Measurements from ENCODE around the gene LNPK.
"Not testable (repeated sequence)": the region's sequence is repeated elsewhere in the genome, so short reads cannot be mapped to it uniquely, and the experiment has no call there.

The LNPK gene

DNA sequence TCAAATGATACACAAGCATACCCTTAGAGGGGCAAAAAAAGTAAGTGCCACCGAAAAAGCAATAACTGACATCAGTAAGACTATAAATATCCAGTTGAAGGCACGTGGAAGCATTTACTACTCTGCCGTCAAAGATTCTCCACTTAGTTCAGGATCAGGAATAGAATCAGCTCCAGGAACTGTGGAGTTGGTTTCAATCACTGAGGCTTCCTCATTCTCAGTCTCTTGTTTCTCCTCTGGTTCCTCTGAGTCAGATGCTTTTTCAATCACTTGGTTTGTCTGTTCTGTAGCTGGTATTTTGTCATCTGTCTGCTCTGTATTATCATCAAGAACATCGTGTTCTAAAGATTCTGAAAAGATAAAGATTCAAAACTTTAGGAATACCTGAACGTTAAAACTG, 72.2 kb downstream of the LNPK start:
- DNase-seq (ENCODE audit: low read depth, low spot score), result no peak
- CTCF ChIA-PET, result no interaction called here
- no peak overlapping the region for H3K4me3 ChIP-seq (ENCODE audit: low read depth, low read length)
- TF ChIP-seq CTCF (IDR thresholded peaks at IDR 0.05; ENCODE audit: insufficient read depth, low read length, missing control alignments), result no peak
- POLR2A ChIA-PET, result no interaction called here

DNA sequence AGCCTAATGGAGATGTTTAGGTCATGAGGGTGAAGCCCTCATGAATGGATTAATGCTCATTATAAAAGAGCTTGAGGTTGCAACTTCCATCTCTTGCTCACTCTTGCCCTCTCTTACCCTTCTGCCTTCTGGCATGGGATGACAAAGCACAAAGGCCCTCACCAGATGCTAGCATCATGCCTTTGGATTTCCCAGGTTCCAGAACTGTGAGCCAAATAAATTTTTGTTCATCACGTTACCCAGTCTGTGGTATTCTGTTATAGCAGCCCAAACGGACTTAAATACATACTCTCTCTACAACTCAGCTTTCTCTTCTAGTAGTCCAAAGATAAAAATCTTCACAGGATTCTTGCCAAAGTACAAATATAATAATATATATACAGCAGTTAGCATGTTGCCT, 75.8 kb downstream of the LNPK start:
- peak; percentile 38 for DNase-seq (ENCODE audit: low read depth, low spot score)
- TF ChIP-seq CTCF (IDR thresholded peaks at IDR 0.05; ENCODE audit: insufficient read depth, low read length, missing control alignments), result no peak
- POLR2A ChIA-PET, result no interaction called here
- H3K4me3 ChIP-seq (ENCODE audit: low read depth, low read length), result no peak overlapping the region
- CTCF ChIA-PET, result no interaction called here

DNA sequence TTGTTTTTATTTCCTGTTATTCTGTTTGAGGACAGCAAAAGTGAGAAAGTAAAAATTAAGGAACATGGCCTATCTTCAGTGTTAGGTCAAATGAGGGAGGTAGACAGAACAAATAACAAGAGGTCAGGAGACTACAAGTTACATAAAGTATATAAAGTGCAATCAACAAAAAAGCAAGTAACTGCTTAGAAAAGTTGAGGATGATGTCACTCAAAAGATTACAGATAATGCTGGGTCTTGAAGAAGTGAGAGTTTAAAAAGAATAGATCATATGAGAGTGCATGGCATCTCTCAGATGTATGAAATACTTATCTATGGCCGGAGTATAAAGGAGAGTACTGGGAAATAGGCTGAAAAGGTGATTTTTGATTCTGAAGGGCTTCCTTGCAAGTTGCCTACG, 79.9 kb downstream of the LNPK start:
- no peak overlapping the region for H3K4me3 ChIP-seq (ENCODE audit: low read depth, low read length)
- no peak for TF ChIP-seq CTCF (IDR thresholded peaks at IDR 0.05; ENCODE audit: insufficient read depth, low read length, missing control alignments)
- POLR2A ChIA-PET, result no interaction called here
- CTCF ChIA-PET, result no interaction called here
- no peak for DNase-seq (ENCODE audit: low read depth, low spot score)

DNA sequence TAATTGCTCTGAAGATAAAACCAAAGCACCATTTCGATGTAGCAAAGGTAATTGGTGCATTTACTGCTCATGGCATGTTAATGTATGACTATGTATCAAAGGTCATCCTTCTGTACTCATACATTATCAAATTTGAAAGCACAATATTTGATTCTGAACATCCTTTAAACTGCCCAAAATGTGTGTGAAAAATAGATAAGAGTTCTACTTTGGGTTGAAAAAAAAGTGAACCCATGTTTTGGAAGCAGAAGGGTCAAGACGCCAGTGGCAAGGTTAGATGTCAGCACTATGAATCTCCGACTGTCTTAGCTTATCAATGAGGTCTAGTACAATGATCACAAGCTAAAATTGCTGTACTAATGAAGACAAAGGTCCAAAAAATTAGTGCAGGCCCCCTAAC, 83.1 kb downstream of the LNPK start:
- POLR2A ChIA-PET, result no interaction called here
- TF ChIP-seq CTCF (IDR thresholded peaks at IDR 0.05; ENCODE audit: insufficient read depth, low read length, missing control alignments), result no peak
- H3K4me3 ChIP-seq (ENCODE audit: low read depth, low read length), result no peak overlapping the region
- CTCF ChIA-PET, result no interaction called here
- DNase-seq (ENCODE audit: low read depth, low spot score), result no peak

DNA sequence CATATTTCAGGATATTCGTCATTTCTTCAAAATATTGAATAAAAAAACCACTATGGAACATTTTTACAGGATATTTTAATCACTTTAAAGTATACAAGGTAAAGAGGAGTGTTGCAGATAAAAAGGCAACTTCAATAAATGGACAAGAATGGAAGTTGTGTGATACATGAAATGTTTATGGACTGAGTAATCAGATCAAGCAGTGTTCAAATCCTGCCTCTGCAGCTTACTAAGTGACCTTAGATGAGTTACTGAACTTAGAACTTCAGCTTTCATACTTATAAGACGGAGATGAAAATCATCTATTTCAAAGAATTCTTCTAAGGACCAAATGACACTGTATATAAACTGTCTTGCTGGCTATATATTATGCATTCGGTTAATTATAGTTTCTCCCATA, 87.2 kb downstream of the LNPK start:
- ChIA-PET CTCF (no interaction called here), POLR2A (no interaction called here)
- H3K4me3 ChIP-seq (ENCODE audit: low read depth, low read length), result no peak overlapping the region
- no peak for DNase-seq (ENCODE audit: low read depth, low spot score)
- TF ChIP-seq CTCF (IDR thresholded peaks at IDR 0.05; ENCODE audit: insufficient read depth, low read length, missing control alignments), result no peak

DNA sequence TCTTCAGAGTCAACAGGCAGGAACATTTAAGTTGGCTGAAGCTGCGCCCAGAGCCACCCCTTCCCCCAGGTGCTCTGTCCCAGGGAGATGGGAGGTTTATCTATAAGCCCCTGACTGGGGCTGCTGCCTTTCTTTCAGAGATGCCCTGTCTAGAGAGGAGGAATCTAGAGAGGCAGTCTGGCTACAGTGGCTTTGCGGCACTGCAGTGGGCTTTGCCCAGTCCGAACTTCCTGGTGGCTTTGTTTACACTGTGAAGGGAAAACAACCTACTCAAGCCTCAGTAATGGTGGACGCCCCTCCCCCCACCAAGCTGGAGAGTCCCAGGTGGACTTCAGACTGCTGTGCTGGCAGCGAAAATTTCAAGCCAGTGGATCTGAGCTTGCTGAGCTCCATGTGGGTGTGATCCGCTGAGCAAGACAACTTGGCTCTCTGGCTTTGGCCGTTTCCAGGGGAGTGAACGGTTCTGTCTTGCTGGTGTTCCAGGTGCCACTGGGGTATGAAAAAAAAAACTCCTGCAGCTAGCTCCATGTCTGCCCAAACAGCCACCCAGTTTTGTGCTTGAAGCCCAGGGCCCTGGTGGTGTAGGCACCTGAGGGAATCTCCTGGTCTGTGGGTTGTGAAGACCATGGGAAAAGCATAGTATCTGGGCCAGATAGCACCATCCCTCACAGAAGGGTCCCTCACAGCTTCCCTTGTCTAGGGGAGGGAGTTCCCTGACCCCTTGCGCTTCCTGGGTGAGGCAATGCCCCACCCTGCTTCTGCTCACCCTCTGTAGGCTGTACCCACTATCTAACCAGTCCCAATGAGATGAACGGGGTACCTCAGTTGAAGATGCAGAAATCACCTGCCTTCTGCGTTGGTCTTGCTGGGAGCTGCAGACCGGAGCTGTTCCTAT, 88.0 kb downstream of the LNPK start:
- POLR2A ChIA-PET; H3K4me3 ChIP-seq (ENCODE audit: low read depth, low read length); CTCF ChIA-PET; DNase-seq (ENCODE audit: low read depth, low spot score): not testable (repeated sequence)

DNA sequence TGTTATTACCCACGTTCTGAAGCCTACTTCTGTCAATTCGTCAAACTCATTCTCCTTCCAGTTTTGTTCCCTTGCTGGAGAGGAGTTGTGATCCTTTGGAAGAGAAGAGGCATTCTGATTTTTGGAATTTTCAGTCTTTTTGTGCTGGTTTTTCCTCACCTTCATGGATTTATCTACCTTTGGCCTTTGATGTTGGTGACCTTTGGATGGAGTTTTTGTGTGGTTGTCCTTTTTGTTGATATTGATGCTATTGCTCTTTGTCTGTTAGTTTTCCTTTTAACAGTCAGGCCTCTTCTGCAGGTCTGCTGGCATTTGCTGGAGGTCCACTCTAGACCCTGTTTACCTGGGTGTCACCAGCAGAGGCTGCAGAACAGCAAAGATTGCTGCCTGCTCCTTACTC, 88.8 kb downstream of the LNPK start:
- CTCF ChIA-PET; DNase-seq (ENCODE audit: low read depth, low spot score); POLR2A ChIA-PET; H3K4me3 ChIP-seq (ENCODE audit: low read depth, low read length): not testable (repeated sequence)
